Naive B cell (primary cell): Measurements from ENCODE around the gene SERINC5. TPM values are rescaled to one million over a fixed set of nuclear protein-coding genes. Genes with fewer than 3 reads are reported as not detected.

ENCODE experiments used
- ATAC-seq, 2 donors: fragments of 150-1000 bp; cut with Tn5 transposase; 2 replicates each; pipeline ENCODE4 v1.10.0; 2021; ENCODE audit warnings: low read depth in 2 of 2, mild to moderate bottlenecking in 2 of 2, moderate library complexity in 2 of 2
- DNase-seq: peaks from one replicate; pipeline ENCODE4 v3.0.0; 2022
- H3K27ac Mint-ChIP-seq, 6 donors: one replicate each; pipeline ENCODE4 v1.8.0; 2020 to 2022; ENCODE audit warnings: mild to moderate bottlenecking in 6 of 6, mixed read lengths in 6 of 6, moderate library complexity in 5 of 6, inconsistent platforms in 2 of 6
- H3K27me3 Mint-ChIP-seq, 3 donors: one replicate each; pipeline ENCODE4 v1.8.0; 2021 to 2022; ENCODE audit warnings: mixed read lengths in 3 of 3, mild to moderate bottlenecking in 1 of 3
- H3K36me3 Mint-ChIP-seq, 2 donors: one replicate each; pipeline ENCODE4 v1.8.0; 2020 to 2022; ENCODE audit warnings: mixed read lengths in 2 of 2, inconsistent platforms in 1 of 2, mild to moderate bottlenecking in 1 of 2
- H3K4me1 Mint-ChIP-seq, 3 donors: one replicate each; pipeline ENCODE4 v1.8.0; 2020 to 2022; ENCODE audit warnings: mixed read lengths in 3 of 3, inconsistent platforms in 1 of 3, mild to moderate bottlenecking in 1 of 3, moderate library complexity in 1 of 3
- H3K4me3 Mint-ChIP-seq, 8 donors: one replicate each; pipeline ENCODE4 v1.8.0; 2020 to 2022; ENCODE audit warnings: mild to moderate bottlenecking in 8 of 8, mixed read lengths in 8 of 8, moderate library complexity in 8 of 8, inconsistent platforms in 2 of 8
- H3K9me3 Mint-ChIP-seq, 7 donors: one replicate each; pipeline ENCODE4 v1.8.0; 2020 to 2022; ENCODE audit warnings: mixed read lengths in 7 of 7, mild to moderate bottlenecking in 5 of 7, inconsistent platforms in 2 of 7, moderate library complexity in 1 of 7
- polyA plus RNA-seq, 6 donors: library from polyadenylated mRNA; unstranded; fragments of 300-500 nt; fragmentation: Illumina TruSeq; gene quantifications; one replicate each; pipeline ENCODE4 v1.2.3, GENCODE V29; 2021; ENCODE audit warnings: low read depth in 6 of 6

SERINC5 gene
- polyA plus RNA-seq, 6 donors from 2014 or later: 1.4 to 4.0 (median 2.8) TPM

DNA sequence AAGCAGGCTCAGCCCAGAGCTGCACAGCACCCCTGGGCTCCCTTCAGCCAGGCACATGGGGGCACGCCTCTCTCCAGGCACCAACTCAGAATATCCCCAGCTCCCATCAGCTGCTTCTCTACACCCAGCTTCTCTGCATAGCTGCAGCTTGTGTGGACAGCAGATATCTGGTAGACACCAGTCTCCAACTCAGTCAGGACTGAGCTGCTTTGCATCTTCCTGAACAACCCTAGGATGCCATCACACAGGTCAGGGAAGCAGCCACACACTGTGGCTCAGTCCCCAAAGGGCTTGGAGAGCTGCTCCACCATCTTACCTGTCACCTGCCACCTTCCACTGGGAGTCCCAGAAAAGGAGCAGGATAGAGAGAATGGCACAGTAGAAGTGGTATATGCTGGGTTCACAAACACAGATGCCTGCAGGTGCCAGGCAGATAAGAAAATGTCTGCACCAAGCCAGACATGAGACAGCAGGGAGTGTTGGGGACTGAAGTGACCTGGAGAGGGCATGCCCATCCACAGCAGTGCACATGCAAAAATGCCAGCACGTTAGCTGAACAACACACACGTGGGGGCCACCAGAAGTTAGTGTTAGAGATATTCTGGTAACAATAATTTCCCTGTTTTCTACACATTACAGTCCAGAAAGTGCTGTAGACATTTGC, 178.7 kb downstream of the SERINC5 start:
- no peak for DNase-seq
- H3K36me3 Mint-ChIP-seq: no peaks in the 10 kb centered on the region

DNA sequence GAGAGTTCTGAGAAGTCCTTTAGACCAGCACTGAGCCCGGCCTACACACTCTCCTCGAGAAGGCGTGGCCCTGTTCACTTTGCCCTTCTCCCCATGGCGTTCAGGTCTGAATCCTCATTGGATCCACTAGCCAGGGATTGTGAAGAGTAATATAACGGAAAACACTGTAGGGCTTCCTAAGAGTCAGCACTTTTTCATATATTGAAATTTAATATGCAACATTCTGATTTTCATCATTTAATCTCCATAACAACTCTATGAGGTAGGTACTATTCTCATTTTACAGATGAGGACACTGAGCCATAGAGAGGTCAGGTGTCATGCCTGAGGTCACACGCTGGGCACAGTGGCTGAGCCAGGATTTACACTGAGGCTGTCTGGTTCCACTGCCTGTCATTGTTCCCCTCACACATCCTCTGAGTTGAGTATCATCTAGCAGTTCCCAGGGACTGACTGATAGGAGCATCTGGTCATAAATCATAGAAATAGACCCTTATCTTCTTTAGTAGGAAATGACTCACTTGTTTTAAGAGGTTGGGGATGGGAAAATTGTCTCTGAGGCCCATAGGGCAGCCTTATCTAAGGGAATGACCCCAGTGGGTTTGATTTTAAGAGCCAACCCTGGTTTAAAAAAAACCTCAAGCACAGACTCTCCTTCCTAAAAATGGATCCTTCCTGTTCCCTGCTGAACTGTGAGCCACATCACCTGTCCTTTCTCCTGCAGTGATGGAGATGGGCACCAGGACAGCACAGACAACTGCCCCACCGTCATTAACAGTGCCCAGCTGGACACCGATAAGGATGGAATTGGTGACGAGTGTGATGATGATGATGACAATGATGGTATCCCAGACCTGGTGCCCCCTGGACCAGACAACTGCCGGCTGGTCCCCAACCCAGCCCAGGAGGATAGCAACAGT, 179.5 kb downstream of the SERINC5 start:
- H3K27me3 Mint-ChIP-seq: no peaks in the 10 kb centered on the region
- no peaks in the 10 kb centered on the region for H3K9me3 Mint-ChIP-seq
- no peaks in the 10 kb centered on the region for H3K4me1 Mint-ChIP-seq
- H3K27ac Mint-ChIP-seq: no peak overlapping the region
- ATAC-seq (no peak), DNase-seq (no peak)
- no peaks in the 10 kb centered on the region for H3K36me3 Mint-ChIP-seq
- peak overlapping the region in 1 of 8 donors; percentile 64 for H3K4me3 Mint-ChIP-seq

More for the DNA sequence above, 178.7 kb downstream of the SERINC5 start:
- peak overlapping the region in 1 of 6 donors; percentile 50 for H3K27ac Mint-ChIP-seq
- H3K27me3 Mint-ChIP-seq: no peaks in the 10 kb centered on the region
- no peak overlapping the region for H3K4me3 Mint-ChIP-seq
- no peak for ATAC-seq
- no peaks in the 10 kb centered on the region for H3K4me1 Mint-ChIP-seq
- H3K9me3 Mint-ChIP-seq: no peaks in the 10 kb centered on the region

DNA sequence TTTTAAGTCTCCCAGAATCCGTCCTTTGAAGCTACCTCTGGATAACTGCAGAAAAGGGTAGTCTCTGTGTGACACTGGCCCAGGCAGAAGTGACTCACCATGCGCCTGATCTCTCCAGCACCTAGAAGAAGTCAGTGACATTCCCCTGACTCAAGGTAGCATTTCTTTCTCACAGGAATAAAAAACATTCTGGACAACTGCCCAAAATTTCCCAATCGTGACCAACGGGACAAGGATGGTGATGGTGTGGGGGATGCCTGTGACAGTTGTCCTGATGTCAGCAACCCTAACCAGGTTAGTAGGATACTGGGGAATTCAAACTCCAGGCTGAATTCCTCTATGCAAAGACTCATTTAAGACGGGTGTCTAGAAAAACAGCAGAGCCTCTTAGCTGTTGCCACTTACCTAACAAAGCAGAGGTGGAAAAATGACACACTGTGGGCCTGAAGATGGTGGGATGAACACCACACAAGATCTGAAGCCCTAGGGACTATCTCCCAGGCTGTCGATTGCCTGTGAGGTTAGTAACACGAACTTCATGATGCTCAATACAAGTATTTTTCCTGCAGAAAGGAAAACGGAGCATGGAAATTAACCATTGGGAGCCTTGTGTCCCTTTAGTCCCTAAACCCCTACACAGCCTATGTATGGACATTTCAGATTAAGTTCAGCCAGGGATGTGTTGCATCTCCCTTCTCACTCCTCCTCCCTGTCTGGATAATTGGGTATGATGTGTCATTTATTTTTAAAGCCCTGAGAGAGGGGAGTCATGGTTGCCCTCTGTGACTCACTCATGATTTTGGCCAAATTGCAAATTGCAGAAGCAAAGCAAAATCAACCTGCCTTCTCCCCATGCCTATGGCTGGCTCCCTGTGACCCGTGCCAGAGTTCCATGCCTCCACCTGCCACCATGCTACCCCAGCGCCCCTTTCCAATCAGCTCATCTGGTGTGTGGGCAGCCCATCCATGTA, 183.5 kb downstream of the SERINC5 start:
- DNase-seq (no peak), ATAC-seq (no peak)
- Mint-ChIP-seq H3K27ac (no peak overlapping the region), H3K9me3 (no peaks in the 10 kb centered on the region), H3K27me3 (no peaks in the 10 kb centered on the region), H3K4me1 (peaks cover 12 to 16% (median 15%) of the 10 kb centered on the region in 3 donors), H3K36me3 (no peaks in the 10 kb centered on the region), H3K4me3 (peak overlapping the region in 1 of 8 donors; percentile 26)

DNA sequence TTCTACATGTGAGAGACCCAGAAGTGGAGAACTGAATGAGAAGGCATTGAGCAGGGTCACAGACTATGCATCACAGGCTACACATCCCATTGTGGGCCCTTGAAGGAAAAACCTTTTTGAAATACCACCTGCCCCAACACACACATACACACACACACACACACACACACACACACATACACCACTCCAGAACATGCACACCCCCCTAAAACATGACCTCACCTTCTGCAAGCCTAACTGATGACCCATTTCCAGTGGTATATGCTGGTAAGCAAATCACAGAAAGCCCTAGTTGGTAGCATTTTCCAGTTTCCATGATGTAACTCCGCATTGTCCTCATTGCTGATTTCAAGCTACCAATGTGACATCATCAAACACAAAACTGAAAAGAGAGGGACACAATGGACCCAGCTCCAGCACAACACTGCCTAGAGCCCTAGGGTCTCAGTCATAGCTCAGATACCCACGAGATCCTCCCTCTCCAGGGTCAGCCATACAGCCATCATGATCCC, 184.3 kb downstream of the SERINC5 start:
- Mint-ChIP-seq H3K4me3 (no peak overlapping the region), H3K9me3 (no peaks in the 10 kb centered on the region), H3K27me3 (no peaks in the 10 kb centered on the region), H3K36me3 (no peaks in the 10 kb centered on the region), H3K4me1 (peaks cover 12 to 16% (median 15%) of the 10 kb centered on the region in 3 donors), H3K27ac (no peak overlapping the region)
- ATAC-seq: no peak
- no peak for DNase-seq

DNA sequence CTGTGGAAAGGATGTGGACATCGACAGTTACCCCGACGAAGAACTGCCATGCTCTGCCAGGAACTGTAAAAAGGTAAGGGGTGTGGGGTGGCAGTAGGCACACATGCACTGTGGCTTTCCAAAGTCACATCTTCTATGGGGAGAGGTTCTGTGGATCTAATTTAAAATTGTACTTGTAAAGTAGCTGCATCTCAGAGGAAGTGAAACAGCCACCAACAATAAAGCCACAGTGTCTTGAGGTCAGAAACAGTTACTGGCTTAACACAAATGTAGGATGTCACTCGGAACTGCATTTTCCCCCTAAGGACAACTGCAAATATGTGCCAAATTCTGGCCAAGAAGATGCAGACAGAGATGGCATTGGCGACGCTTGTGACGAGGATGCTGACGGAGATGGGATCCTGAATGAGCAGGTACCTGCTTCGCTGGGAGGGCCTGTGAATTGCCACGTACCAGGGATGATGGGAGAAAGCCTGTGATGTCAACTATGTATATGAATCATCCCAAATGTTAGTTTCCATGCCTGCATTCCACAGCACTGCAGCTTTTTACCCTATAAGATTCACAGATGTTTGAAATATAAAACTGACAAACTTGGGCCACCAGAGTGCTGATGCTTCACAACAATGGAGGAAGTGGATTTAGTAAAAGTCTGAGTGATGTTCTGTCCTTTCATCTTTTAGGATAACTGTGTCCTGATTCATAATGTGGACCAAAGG, 185.4 kb downstream of the SERINC5 start:
- Mint-ChIP-seq H3K36me3 (no peaks in the 10 kb centered on the region), H3K4me1 (peaks cover 12 to 16% (median 15%) of the 10 kb centered on the region in 3 donors), H3K4me3 (peak overlapping the region in 2 of 8 donors; percentile 6 to 13), H3K27ac (peak overlapping the region in 2 of 6 donors; percentile 14 to 34), H3K27me3 (no peaks in the 10 kb centered on the region), H3K9me3 (no peaks in the 10 kb centered on the region)
- ATAC-seq: peak in 1 of 2 donors; percentile 60
- DNase-seq: no peak

DNA sequence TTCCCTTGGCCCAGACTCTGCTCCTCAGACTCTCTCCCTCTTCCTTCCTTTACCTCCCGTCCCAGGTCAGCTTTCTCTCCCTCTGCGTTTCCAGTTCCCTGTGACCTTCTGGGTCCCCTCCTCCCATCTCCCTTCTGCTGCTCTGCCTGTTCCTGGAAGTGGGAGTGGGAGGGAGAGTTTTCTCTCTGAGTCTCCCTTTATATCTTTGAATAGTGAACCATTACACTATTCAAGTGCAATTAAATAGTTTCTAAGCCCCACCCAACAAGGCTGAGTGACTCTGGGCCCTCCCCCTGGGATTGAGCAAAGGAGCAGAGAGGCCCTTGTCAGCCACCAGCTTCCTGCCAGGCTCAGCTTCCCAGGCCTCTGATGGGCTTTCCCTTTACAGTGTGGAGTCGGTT, 185.9 kb downstream of the SERINC5 start:
- ATAC-seq (no peak), DNase-seq (no peak)
- Mint-ChIP-seq H3K36me3 (no peaks in the 10 kb centered on the region), H3K9me3 (no peaks in the 10 kb centered on the region), H3K27ac (peak overlapping the region in 2 of 6 donors; percentile 17 to 87), H3K4me1 (peaks cover 12 to 16% (median 15%) of the 10 kb centered on the region in 3 donors), H3K4me3 (peak overlapping the region in 2 of 8 donors; percentile 13 to 38), H3K27me3 (no peaks in the 10 kb centered on the region)

DNA sequence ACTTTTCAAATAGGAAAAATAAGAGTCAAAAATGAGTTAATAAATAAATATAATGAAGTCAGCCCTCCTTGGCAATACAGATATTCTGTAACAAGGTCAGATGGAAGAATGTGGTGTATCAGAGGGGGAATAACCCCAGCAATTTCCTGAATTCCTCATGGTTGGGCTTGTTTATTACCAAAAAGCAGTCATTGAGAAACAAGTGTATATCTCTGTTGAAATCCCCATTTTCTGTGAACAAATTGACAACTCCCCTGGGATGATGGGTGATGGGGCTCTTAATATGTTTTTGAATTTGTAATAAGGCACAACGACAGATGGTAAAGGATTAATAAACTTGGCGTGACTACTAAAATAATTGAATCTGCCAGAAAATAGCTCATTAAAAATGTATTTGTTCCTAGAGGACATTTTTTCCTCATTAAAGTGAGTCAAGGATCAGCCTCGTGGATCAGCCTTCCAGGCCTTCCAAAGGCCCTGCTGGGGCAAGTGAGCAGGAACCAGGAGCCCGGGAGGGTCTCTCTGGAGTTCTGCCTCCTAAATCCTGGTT, 186.5 kb downstream of the SERINC5 start:
- DNase-seq (no peak), ATAC-seq (no peak)
- no peaks in the 10 kb centered on the region for H3K27me3 Mint-ChIP-seq
- no peak overlapping the region for H3K4me3 Mint-ChIP-seq
- no peaks in the 10 kb centered on the region for H3K9me3 Mint-ChIP-seq
- no peak overlapping the region for H3K27ac Mint-ChIP-seq
- H3K36me3 Mint-ChIP-seq: no peaks in the 10 kb centered on the region
- H3K4me1 Mint-ChIP-seq: peaks cover 12 to 16% (median 15%) of the 10 kb centered on the region in 3 donors

DNA sequence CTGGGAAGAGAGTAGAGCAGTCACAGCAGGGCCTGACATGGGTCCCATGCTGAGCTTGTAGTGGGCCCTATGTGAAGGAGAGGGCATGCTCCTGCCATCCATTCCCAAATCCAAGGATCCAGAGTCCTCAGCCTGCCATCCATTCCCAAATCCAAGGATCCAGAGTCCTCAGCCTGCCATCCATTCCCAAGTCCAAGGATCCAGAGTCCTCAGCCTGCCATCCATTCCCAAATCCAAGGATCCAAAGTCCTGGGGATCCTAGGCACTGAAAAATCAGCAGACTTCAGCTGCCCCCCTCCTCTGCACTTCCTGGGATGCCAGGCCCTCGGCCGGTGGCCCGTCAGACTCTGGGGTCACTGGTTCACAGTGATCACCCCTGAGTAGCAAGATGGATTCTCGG, 187.1 kb downstream of the SERINC5 start:
- no peak overlapping the region for H3K27ac Mint-ChIP-seq
- no peaks in the 10 kb centered on the region for H3K36me3 Mint-ChIP-seq
- no peaks in the 10 kb centered on the region for H3K9me3 Mint-ChIP-seq
- no peak overlapping the region for H3K4me3 Mint-ChIP-seq
- ATAC-seq (no peak), DNase-seq (no peak)
- H3K4me1 Mint-ChIP-seq: peaks cover 12 to 16% (median 15%) of the 10 kb centered on the region in 3 donors
- no peaks in the 10 kb centered on the region for H3K27me3 Mint-ChIP-seq

DNA sequence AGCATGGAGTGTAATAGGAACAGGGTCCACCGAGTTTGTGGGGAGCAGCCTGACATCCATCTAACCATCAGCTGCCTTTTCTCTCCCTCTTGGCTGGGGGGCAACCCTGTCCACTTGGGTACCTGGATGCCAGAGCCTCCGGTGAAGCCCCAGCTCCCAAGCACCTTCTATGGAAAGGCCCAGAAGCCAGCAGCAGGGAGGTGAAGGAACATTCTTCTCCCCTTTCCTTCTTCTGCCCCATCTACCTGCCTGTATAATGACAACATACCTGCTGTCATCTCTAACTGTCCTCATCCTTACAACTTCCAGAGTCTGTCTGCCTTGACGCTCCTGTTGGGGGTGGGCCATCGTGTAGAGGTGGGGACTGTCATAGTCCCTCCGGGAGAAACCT, 187.6 kb downstream of the SERINC5 start:
- H3K4me3 Mint-ChIP-seq: no peak overlapping the region
- ATAC-seq (no peak), DNase-seq (no peak)
- no peak overlapping the region for H3K27ac Mint-ChIP-seq
- no peaks in the 10 kb centered on the region for H3K36me3 Mint-ChIP-seq
- peaks cover 12 to 16% (median 15%) of the 10 kb centered on the region in 3 donors for H3K4me1 Mint-ChIP-seq
- H3K27me3 Mint-ChIP-seq: no peaks in the 10 kb centered on the region
- H3K9me3 Mint-ChIP-seq: no peaks in the 10 kb centered on the region

DNA sequence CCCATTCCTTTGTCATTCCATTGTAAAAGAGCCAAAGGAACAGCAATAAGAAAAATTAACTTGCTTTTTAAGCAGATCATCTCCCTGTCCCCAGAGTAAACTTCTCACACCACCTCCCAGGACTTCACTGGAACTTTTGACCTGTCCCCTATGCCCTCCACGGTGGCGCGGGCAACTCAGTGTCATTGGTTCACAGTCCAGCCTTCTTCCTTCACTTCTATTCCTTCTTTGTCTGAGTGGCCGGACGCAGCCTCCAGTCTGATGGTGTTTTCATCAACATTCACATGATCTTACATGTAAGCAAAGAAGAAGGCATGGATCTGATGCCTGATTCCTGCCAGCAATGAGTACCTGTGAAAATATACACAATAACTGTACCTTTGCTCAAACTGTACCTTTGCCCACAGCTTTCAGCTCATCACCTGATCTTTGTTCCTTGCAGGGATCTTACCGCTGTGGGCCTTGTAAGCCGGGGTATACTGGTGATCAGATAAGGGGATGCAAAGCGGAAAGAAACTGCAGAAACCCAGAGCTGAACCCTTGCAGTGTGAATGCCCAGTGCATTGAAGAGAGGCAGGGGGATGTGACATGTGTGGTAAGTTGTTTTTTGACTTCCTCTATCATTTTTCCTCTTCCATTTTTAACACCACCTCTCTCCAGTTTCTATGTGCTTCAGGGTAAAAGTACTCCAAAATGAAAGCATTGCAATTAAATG, 188.2 kb downstream of the SERINC5 start:
- Mint-ChIP-seq H3K27ac (peak overlapping the region in 1 of 6 donors; percentile 53), H3K27me3 (no peaks in the 10 kb centered on the region), H3K36me3 (no peaks in the 10 kb centered on the region), H3K4me3 (no peak overlapping the region), H3K4me1 (peaks cover 12 to 16% (median 15%) of the 10 kb centered on the region in 3 donors), H3K9me3 (no peaks in the 10 kb centered on the region)
- DNase-seq (no peak), ATAC-seq (no peak)

DNA sequence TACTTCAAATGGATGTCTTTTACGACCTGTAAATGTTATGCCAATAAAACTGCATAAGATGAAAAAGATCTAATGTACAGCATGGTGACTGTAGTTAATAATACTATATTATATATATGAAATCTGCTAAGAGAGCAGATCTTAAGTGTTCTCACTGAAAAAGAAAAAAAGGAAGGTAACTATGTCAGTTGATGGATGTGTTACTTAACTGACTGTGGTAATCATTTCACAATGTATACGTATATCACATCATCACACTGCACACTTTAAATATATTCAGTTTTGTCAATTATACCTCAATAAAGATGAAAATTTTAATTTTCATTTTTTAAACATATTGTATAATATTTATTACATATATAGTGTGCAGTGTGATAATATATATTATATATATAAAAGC, 188.8 kb downstream of the SERINC5 start:
- Mint-ChIP-seq H3K4me1 (peaks cover 12 to 16% (median 15%) of the 10 kb centered on the region in 3 donors), H3K27me3 (no peaks in the 10 kb centered on the region), H3K9me3 (no peaks in the 10 kb centered on the region), H3K27ac (no peak overlapping the region), H3K4me3 (no peak overlapping the region), H3K36me3 (no peaks in the 10 kb centered on the region)
- DNase-seq: no peak
- no peak for ATAC-seq

DNA sequence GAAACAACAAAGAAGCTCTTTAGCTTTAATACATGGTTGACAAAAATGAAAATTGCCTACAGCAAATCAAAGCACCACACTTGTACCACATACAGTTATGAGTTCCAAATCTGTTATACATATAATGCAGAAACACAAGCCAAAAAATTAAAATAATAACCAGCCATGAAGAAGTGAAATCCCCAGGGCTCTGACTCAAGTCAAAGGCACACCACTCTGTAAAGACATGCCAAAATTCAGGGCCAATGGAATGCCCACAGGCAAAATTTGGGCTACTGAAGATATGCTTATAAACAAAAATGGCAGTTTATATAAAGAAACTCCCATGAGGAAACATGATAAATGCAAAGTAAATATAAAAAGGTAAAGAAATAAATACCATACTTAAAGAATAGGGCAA, 191.7 kb downstream of the SERINC5 start:
- H3K4me1 Mint-ChIP-seq: no peaks in the 10 kb centered on the region
- DNase-seq (no peak), ATAC-seq (no peak)
- H3K27ac Mint-ChIP-seq: peak overlapping the region in 1 of 6 donors; percentile 76
- H3K9me3 Mint-ChIP-seq: no peaks in the 10 kb centered on the region
- H3K4me3 Mint-ChIP-seq: no peak overlapping the region
- H3K27me3 Mint-ChIP-seq: no peaks in the 10 kb centered on the region
- no peaks in the 10 kb centered on the region for H3K36me3 Mint-ChIP-seq
